HL-60 (cell line): Measurements from ENCODE around the gene MAN1C1.

ENCODE experiments used
- DNase-seq, 2 experiments: peaks; one replicate each; pipeline ENCODE4 v3.0.0-alpha.2; 2010 to 2020; ENCODE audit warnings: low read depth in 1 of 2, low spot score in 1 of 2
- H3K27ac ChIP-seq: fragments of 250-450 bp; sonication (Bioruptor Pico); replicated peaks from 2 replicates; pipeline ENCODE4 v1.5.1; 2020; ENCODE audit warnings: mild to moderate bottlenecking, moderate library complexity
- H3K27me3 ChIP-seq: fragments of 250-450 bp; sonication (Bioruptor Pico); 2 replicates; pipeline ENCODE4 v1.5.1; 2021; ENCODE audit warnings: mild to moderate bottlenecking, moderate library complexity; ENCODE audit not compliant: insufficient read depth, poor library complexity, severe bottlenecking
- H3K4me3 ChIP-seq: replicated peaks from 2 replicates; pipeline ENCODE4 v1.5.1; 2011; ENCODE audit warnings: mild to moderate bottlenecking, control low read depth, low read length; ENCODE audit not compliant: insufficient read depth
- CTCF ChIP-seq: IDR thresholded peaks from one replicate; pipeline ENCODE4 v1.5.1; 2011; ENCODE audit warnings: low read length, control low read depth, inconsistent platforms; ENCODE audit not compliant: insufficient read depth
- GABPA ChIP-seq: IDR thresholded peaks from 2 replicates; pipeline ENCODE4 v1.6.1; 2012; ENCODE audit warnings: low read depth
- POLR2AphosphoS5 ChIP-seq: IDR thresholded peaks from 2 replicates; pipeline ENCODE4 v1.6.1; 2012; ENCODE audit warnings: low read depth
- REST ChIP-seq: IDR thresholded peaks from 2 replicates; pipeline ENCODE4 v1.6.1; 2012; ENCODE audit warnings: low read depth; ENCODE audit not compliant: insufficient replicate concordance
- SPI1 ChIP-seq: IDR thresholded peaks from 2 replicates; pipeline ENCODE4 v1.6.1; 2012; ENCODE audit warnings: low read depth, mild to moderate bottlenecking, borderline replicate concordance

MAN1C1 gene

GRCh38 chr1:25731148-25731547, 114.6 kb downstream of the MAN1C1 start:
- Histone ChIP-seq H3K4me3 (no peak overlapping the region), H3K27me3 (peaks cover 4% of the 10 kb centered on the region), H3K27ac (no peak overlapping the region)
- no peak for DNase-seq
- TF ChIP-seq CTCF (no peak), SPI1 (no peak), GABPA (no peak), POLR2AphosphoS5 (no peak), REST (no peak)

GRCh38 chr1:25731626-25732370, 115.2 kb downstream of the MAN1C1 start:
- Histone ChIP-seq H3K4me3 (no peak overlapping the region), H3K27ac (no peak overlapping the region), H3K27me3 (peaks cover 4% of the 10 kb centered on the region)
- TF ChIP-seq POLR2AphosphoS5 = no peak
- TF ChIP-seq CTCF = no peak
- TF ChIP-seq REST = no peak
- TF ChIP-seq SPI1 = no peak
- TF ChIP-seq GABPA = no peak
- no peak for DNase-seq

GRCh38 chr1:25732821-25733220, 116.2 kb downstream of the MAN1C1 start:
- H3K27me3 ChIP-seq = peaks cover 4% of the 10 kb centered on the region
- no peak overlapping the region for H3K27ac ChIP-seq
- DNase-seq = no peak
- TF ChIP-seq POLR2AphosphoS5 (no peak), GABPA (no peak), REST (no peak), SPI1 (no peak)
- no peak overlapping the region for H3K4me3 ChIP-seq
